K562 (cell line): ENCODE measurements around the gene MAGI2. TPM values are rescaled to one million over a fixed set of nuclear protein-coding genes. Genes with fewer than 3 reads are reported as not detected.

Experiments
- ATAC-seq: fragments of 200-7000 bp; cut with Tn5 transposase; 3 replicates; pipeline ENCODE4 v1.9.1; 2020; ENCODE audit warnings: moderate library complexity
- BruUV-seq: library from RNA; stranded (reverse); fragments of 400-500 nt; replicated peaks from 2 replicates; lab custom pipeline; 2021; lab: Mats Ljungman, UMichigan
- CTCF ChIA-PET: fragments of 300-600 bp; formaldehyde crosslinking; extraction: SDS; loops from one replicate; lab custom pipeline; 2021; ENCODE audit warnings: low intra/inter-chr PET ratio; lab: Yijun Ruan, JAX
- POLR2A ChIA-PET: fragments of 300-600, 350-650 bp; sonication (Branson Sonifier 250); formaldehyde crosslinking; extraction: SDS; loops from one replicate; lab custom pipeline; 2021; ENCODE audit warnings: antibody characterized with exemption, inconsistent platforms; lab: Yijun Ruan, JAX
- DNase-seq, 4 experiments: peaks; one replicate each; pipeline versions ENCODE4 v3.0.0 to v3.0.0-alpha.2; 2011 to 2018; ENCODE audit warnings: low spot score in 3 of 4, mixed read lengths in 3 of 4; ENCODE audit errors: extremely low read depth in 1 of 4
- FAIRE-seq: peaks from 2 replicates; lab custom pipeline; 2011; peaks lifted over from hg19 to GRCh38; lab: Jason Lieb, UNC
- H2AFZ ChIP-seq: 2 replicates; pipeline ENCODE4 v1.6.0; 2011; ENCODE audit warnings: low read depth, low read length, control low read depth, inconsistent platforms
- H3K27ac ChIP-seq: fragments of 200-600 bp; 3 replicates; pipeline ENCODE4 v1.8.0; 2011; ENCODE audit warnings: low read depth, mild to moderate bottlenecking, control low read depth, inconsistent platforms, low read length, moderate library complexity, mixed read lengths; ENCODE audit errors: extremely low read depth
- H3K27me3 ChIP-seq, 2 experiments: fragments of 300-600 bp in 1 of 2; 2 replicates in 1 of 2; 3 replicates in 1 of 2; pipeline versions ENCODE4 v1.6.0 to v1.8.0; 2011; ENCODE audit warnings: inconsistent platforms in 2 of 2, low read length in 2 of 2, mild to moderate bottlenecking in 1 of 2, mixed read lengths in 1 of 2, moderate library complexity in 1 of 2; ENCODE audit not compliant: control insufficient read depth in 2 of 2, insufficient read depth in 2 of 2
- H3K36me3 ChIP-seq: fragments of 300-600 bp; 3 replicates; pipeline ENCODE4 v1.8.0; 2011; ENCODE audit warnings: mild to moderate bottlenecking, low read length, inconsistent platforms; ENCODE audit not compliant: control insufficient read depth, insufficient read depth
- H3K4me1 ChIP-seq, 2 experiments: fragments of 200-600 bp in 1 of 2; replicated peaks in 1 of 2; 2 replicates in 1 of 2; 3 replicates in 1 of 2; pipeline versions ENCODE4 v1.5.1 to v1.8.0; 2011; ENCODE audit warnings: inconsistent platforms in 2 of 2, low read length in 2 of 2, mild to moderate bottlenecking in 1 of 2, mixed read lengths in 1 of 2, moderate library complexity in 1 of 2; ENCODE audit not compliant: control insufficient read depth in 2 of 2, insufficient read depth in 2 of 2
- H3K4me2 ChIP-seq: 2 replicates; pipeline ENCODE4 v1.6.1; 2011; ENCODE audit warnings: low read length, control low read depth, inconsistent platforms, mixed read lengths; ENCODE audit not compliant: insufficient read depth
- H3K4me3 ChIP-seq: fragments of 200-600 bp; sonication (generic), shearing (Covaris generic); 2 replicates; pipeline ENCODE4 v1.5.1; 2016; ENCODE audit warnings: control low read depth, inconsistent platforms
- H3K79me2 ChIP-seq: fragments of 200-600 bp; 3 replicates; pipeline ENCODE4 v1.8.0; 2011; ENCODE audit warnings: low read length, inconsistent platforms; ENCODE audit not compliant: control insufficient read depth, insufficient read depth
- H3K9ac ChIP-seq, 2 experiments: 2 replicates each; pipeline versions ENCODE4 v1.6.0 to v1.6.1; 2011; ENCODE audit warnings: low read depth in 2 of 2, low read length in 2 of 2, control low read depth in 1 of 2, inconsistent platforms in 1 of 2, mild to moderate bottlenecking in 1 of 2, mixed read lengths in 1 of 2; ENCODE audit not compliant: insufficient read depth in 1 of 2
- H3K9me1 ChIP-seq: one replicate; pipeline ENCODE4 v1.6.0; 2011; ENCODE audit warnings: inconsistent platforms, mild to moderate bottlenecking, low read length, moderate library complexity; ENCODE audit not compliant: control insufficient read depth, insufficient read depth
- H3K9me3 ChIP-seq: replicated peaks from 2 replicates; pipeline ENCODE4 v1.5.1; 2011; ENCODE audit warnings: low read depth, low read length, inconsistent platforms; ENCODE audit not compliant: control insufficient read depth, insufficient read depth
- H4K20me1 ChIP-seq: replicated peaks from 2 replicates; pipeline ENCODE4 v1.6.1; 2011; ENCODE audit warnings: low read length, inconsistent platforms, mixed read lengths; ENCODE audit not compliant: control insufficient read depth, insufficient read depth
- COPS2 ChIP-seq: fragments of 450-650 bp; conservative IDR thresholded peaks from 2 replicates; pipeline ENCODE4 v1.6.1; 2016; ENCODE audit warnings: mild to moderate bottlenecking, moderate library complexity
- FOXM1 ChIP-seq, 2 experiments: fragments of 450-650 bp in 1 of 2; sonication (generic) in 1 of 2; formaldehyde crosslinking in 1 of 2; IDR thresholded peaks; 2 replicates each; pipeline versions ENCODE4 v1.6.1 to v1.9.0; 2017 to 2022; ENCODE audit warnings: low read depth in 2 of 2, mild to moderate bottlenecking in 2 of 2, missing genetic modification reagents in 1 of 2, moderate library complexity in 1 of 2
- ILF3 ChIP-seq: fragments of 450-650 bp; IDR thresholded peaks from 2 replicates; pipeline ENCODE4 v1.6.1; 2018; ENCODE audit warnings: antibody characterized with exemption, mild to moderate bottlenecking, moderate library complexity, borderline replicate concordance
- MAFF ChIP-seq: IDR thresholded peaks from 2 replicates; pipeline ENCODE4 v1.6.1; 2012; ENCODE audit warnings: low read length, improper control_type of control experiment
- MAFK ChIP-seq: IDR thresholded peaks from 2 replicates; pipeline ENCODE4 v1.6.1; 2011; ENCODE audit warnings: low read length, improper control_type of control experiment
- MLX ChIP-seq, 2 experiments: fragments of 450-650 bp in 1 of 2; sonication (generic) in 1 of 2; formaldehyde crosslinking; conservative IDR thresholded peaks; 2 replicates each; pipeline versions ENCODE4 v1.4.0 to v1.8.1; 2020 to 2022; ENCODE audit warnings: mild to moderate bottlenecking in 1 of 2, missing genetic modification reagents in 1 of 2
- PURB ChIP-seq: sonication (generic); formaldehyde crosslinking; IDR thresholded peaks from 2 replicates; pipeline ENCODE4 v1.9.0; 2021; ENCODE audit warnings: low read depth, mild to moderate bottlenecking, missing genetic modification reagents
- RBM34 ChIP-seq: fragments of 200-400 bp; formaldehyde crosslinking; IDR thresholded peaks from 2 replicates; pipeline ENCODE4 v1.6.1; 2018; ENCODE audit warnings: low read length, borderline replicate concordance; ENCODE audit not compliant: insufficient read depth
- SP1 ChIP-seq: sonication (generic); formaldehyde crosslinking; IDR thresholded peaks from 2 replicates; pipeline ENCODE4 v1.8.1; 2022; ENCODE audit warnings: mild to moderate bottlenecking, missing genetic modification reagents
- TRIM25 ChIP-seq: fragments of 450-650 bp; IDR thresholded peaks from 2 replicates; pipeline ENCODE4 v1.7.0; 2016; ENCODE audit warnings: borderline replicate concordance
- YY1 ChIP-seq, 3 experiments: IDR thresholded peaks; 2 replicates each; pipeline ENCODE4 v1.6.1; 2011; ENCODE audit warnings: low read length in 2 of 3, mild to moderate bottlenecking in 2 of 3, moderate library complexity in 2 of 3, borderline replicate concordance in 1 of 3, control low read depth in 1 of 3, low read depth in 1 of 3; ENCODE audit not compliant: insufficient read depth in 3 of 3, insufficient replicate concordance in 2 of 3, control insufficient read depth in 1 of 3, insufficient read length in 1 of 3; ENCODE audit errors: extremely low read depth in 1 of 3
- ZC3H4 ChIP-seq: sonication (generic); formaldehyde crosslinking; IDR thresholded peaks from 2 replicates; pipeline ENCODE4 v1.9.0; 2021; ENCODE audit warnings: missing genetic modification reagents, borderline replicate concordance
- ZNF12 ChIP-seq: sonication (generic); formaldehyde crosslinking; IDR thresholded peaks from 2 replicates; pipeline ENCODE4 v1.4.0; 2020; ENCODE audit warnings: mild to moderate bottlenecking, missing genetic modification reagents
- ZNF316 ChIP-seq: fragments of 450-650 bp; IDR thresholded peaks from 2 replicates; pipeline ENCODE4 v1.6.1; 2016
- ZNF512 ChIP-seq: IDR thresholded peaks from 2 replicates; pipeline ENCODE4 v1.6.1; 2016; ENCODE audit warnings: missing genetic modification characterization, missing compliant biosample characterization
- ZNF740 ChIP-seq, 3 experiments: fragments of 200-800 bp in 1 of 3; sonication (Bioruptor generic) in 1 of 3; sonication (generic) in 1 of 3; formaldehyde crosslinking in 1 of 3; IDR thresholded peaks; 2 replicates each; pipeline versions ENCODE4 v1.6.1 to v1.8.0; 2016 to 2022; ENCODE audit warnings: mild to moderate bottlenecking in 2 of 3, missing compliant biosample characterization in 2 of 3, missing genetic modification characterization in 2 of 3, missing genetic modification reagents in 1 of 3
- ZSCAN32 ChIP-seq: fragments of 450-650 bp; formaldehyde crosslinking; IDR thresholded peaks from 2 replicates; pipeline ENCODE4 v1.4.0; 2020; ENCODE audit warnings: mild to moderate bottlenecking, moderate library complexity
- WGBS: fragments of 100-300 bp; shearing (Covaris generic); methylation state at CpG from one replicate; pipeline ENCODE4 v1.1.6; 2016; ENCODE audit warnings: low coverage, mixed read lengths; ENCODE audit not compliant: insufficient coverage; ENCODE audit errors: missing lambda C conversion rate; 5-methylcytosine and 5-hydroxymethylcytosine counted together
- in situ Hi-C: fragments of 300-500 bp; cut with MboI; formaldehyde crosslinking; loops from 4 replicates; pipeline ENCODE4 v1.15.0; 2018; ENCODE audit warnings: inconsistent platforms, mixed read lengths
- intact Hi-C: fragments of 100-400 bp; cut with micrococcal nuclease; formaldehyde crosslinking; loops from 2 replicates; pipeline ENCODE4 v1.14.2; 2022
- polyA plus RNA-seq, 8 experiments: library from polyadenylated mRNA; depleted of rRNA in 4 of 8; stranded (reverse) in 5 of 8; unstranded in 3 of 8; fragments of >200 nt; fragmentation: Nextera tagmentation in 2 of 8; fragmentation: Illumina TruSeq in 1 of 8; extraction: Ambion mirVana in 2 of 8; extraction: Trizol in 1 of 8; gene quantifications; 2 replicates each; pipeline versions ENCODE4 v1.2.1 to v1.2.3, GENCODE V29; 2011 to 2014; ENCODE audit warnings: inconsistent platforms in 1 of 8, missing spikeins in 1 of 8
- total RNA-seq, 7 experiments: library from RNA; depleted of rRNA in 6 of 7; stranded (reverse); fragments of >200 nt in 6 of 7; fragmentation: Illumina TruSeq in 2 of 7; extraction: Trizol in 2 of 7; gene quantifications; 2 replicates each; pipeline versions ENCODE4 v1.2.1 to v1.2.3, GENCODE V29; 2011 to 2021; ENCODE audit warnings: low replicate concordance in 1 of 7

The MAGI2 gene
- total and polyA plus RNA-seq, 9 of the 15 experiments (the other 6 are each of a cell fraction or from before 2014, with no cell fraction given), result 0.27 to 1.4 (median 0.70) TPM

- WGBS, result 0% methylated on average over 1 of the region's 1 CpG
- POLR2A ChIA-PET, result no interaction called here
- TF ChIP-seq ZC3H4 (CRISPR knock-in tag) (no peak), ZNF512 (tag) (no peak), MLX (CRISPR knock-in tag; conservative IDR thresholded peaks at IDR 0.05) (no peak), ILF3 (no peak), YY1 (IDR thresholded peaks at IDR 0.05; ENCODE audit: borderline replicate concordance in 1 of 3, control insufficient read depth in 1 of 3, extremely low read depth in 1 of 3, insufficient read depth in 3 of 3, insufficient read length in 1 of 3, insufficient replicate concordance in 2 of 3, low read depth in 1 of 3, low read length in 2 of 3) (no peak), ZNF740 (CRISPR knock-in tag; IDR thresholded peaks at IDR 0.05) (no peak), ZNF740 (tag; IDR thresholded peaks at IDR 0.05) (no peak), ZNF316 (peak; percentile 95), PURB (CRISPR knock-in tag) (no peak), ZSCAN32 (CRISPR knock-in tag) (no peak), RBM34 (no peak), ZNF12 (no peak), MAFK (peak; percentile 90), TRIM25 (no peak), FOXM1 (IDR thresholded peaks at IDR 0.05; ENCODE audit: low read depth) (no peak), FOXM1 (CRISPR knock-in tag; IDR thresholded peaks at IDR 0.05; ENCODE audit: low read depth) (no peak), SP1 (CRISPR knock-in tag) (no peak), COPS2 (no peak), MAFF (peak; percentile 93)
Observed at GRCh38 chr7:78114993-78115392, 1338.5 kb downstream of the MAGI2 start.

More at GRCh38 chr7:78114993-78115392, 1338.5 kb downstream of the MAGI2 start:
- Histone ChIP-seq H3K27ac (no peak overlapping the region), H3K79me2 (no peaks in the 10 kb centered on the region), H3K9me3 (no peaks in the 10 kb centered on the region), H3K27me3 (no peaks in the 10 kb centered on the region; a peak in 2 of 5 replicates), H3K4me1 (no peaks in the 10 kb centered on the region), H3K4me2 (no peak overlapping the region), H3K36me3 (no peaks in the 10 kb centered on the region), H4K20me1 (no peaks in the 10 kb centered on the region), H3K9ac (no peak overlapping the region), H3K4me3 (no peak overlapping the region), H3K9me1 (no peaks in the 10 kb centered on the region), H2AFZ (no peak overlapping the region)
- no TSS peak for BruUV-seq
- no peak for ATAC-seq
- CTCF ChIA-PET, result no interaction called here
- in situ Hi-C loops (no loop called here), intact Hi-C loops (no loop called here)
- FAIRE-seq, result no peak
- no peak for DNase-seq
